Measurements from ENCODE around the gene SLCO1C1. TPM values are rescaled to one million over a fixed set of nuclear protein-coding genes. Genes with fewer than 3 reads are reported as not detected.

Gene SLCO1C1
- total and polyA plus RNA-seq, 9 of the 15 experiments (the other 6 are each of a cell fraction or from before 2014, with no cell fraction given) = not detected

DNA sequence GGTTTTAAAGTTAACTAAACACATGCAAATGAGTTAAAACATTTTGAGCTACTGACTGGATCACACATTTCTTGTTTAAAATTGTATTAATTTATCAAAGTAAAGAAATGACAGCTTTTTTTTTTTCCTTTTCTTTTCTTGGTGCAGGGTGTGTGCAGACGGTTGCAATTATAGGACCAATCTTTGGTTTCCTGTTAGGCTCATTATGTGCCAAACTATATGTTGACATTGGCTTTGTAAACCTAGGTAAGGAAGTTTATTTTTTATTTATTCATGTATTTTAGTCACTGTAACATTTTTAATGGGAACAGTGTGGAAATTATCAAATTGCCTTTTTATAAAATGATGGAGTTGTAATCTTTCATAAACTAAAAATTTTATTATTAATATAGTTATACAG is 21.9 kb downstream of the SLCO1C1 start:
- no peaks in the 10 kb centered on the region for H3K9me1 ChIP-seq (ENCODE audit: control insufficient read depth, insufficient read depth, low read length)
- no peak overlapping the region for H3K27ac ChIP-seq (ENCODE audit: extremely low read depth, low read depth, low read length)
- in situ Hi-C loops (cut with MboI) (no loop called here), intact Hi-C loops (cut with micrococcal nuclease) (no loop called here)
- H3K79me2 ChIP-seq (ENCODE audit: control insufficient read depth, insufficient read depth, low read length) = no peaks in the 10 kb centered on the region
- H3K9ac ChIP-seq (ENCODE audit: insufficient read depth in 1 of 2, low read depth in 2 of 2, low read length in 2 of 2) = no peak overlapping the region
- no peaks in the 10 kb centered on the region for H3K27me3 ChIP-seq (ENCODE audit: control insufficient read depth in 2 of 2, insufficient read depth in 2 of 2, low read length in 2 of 2)
- H2AFZ ChIP-seq (ENCODE audit: low read depth, low read length) = no peak overlapping the region
- H3K4me3 ChIP-seq = no peak overlapping the region
- H3K4me2 ChIP-seq (ENCODE audit: insufficient read depth, low read length) = no peak overlapping the region
- H3K9me3 ChIP-seq (replicated peaks; ENCODE audit: control insufficient read depth, insufficient read depth, low read depth, low read length) = no peaks in the 10 kb centered on the region
- BruUV-seq (replicated peaks) = no TSS peak
- ATAC-seq (no peak), FAIRE-seq (no peak), DNase-seq (ENCODE audit: extremely low read depth in 1 of 4, low spot score in 3 of 4) (no peak)
- ChIA-PET POLR2A (interaction anchor here (0.6 kb wide), 1 partner anchor 117 kb away, joined by 3 read pairs; no protein-coding TSS in a partner anchor), CTCF (ENCODE audit: low intra/inter-chr PET ratio) (no interaction called here)
- no peaks in the 10 kb centered on the region for H4K20me1 ChIP-seq (replicated peaks; ENCODE audit: control insufficient read depth, insufficient read depth, low read length)
- TF ChIP-seq RHOXF2B (CRISPR knock-in tag; conservative IDR thresholded peaks at IDR 0.05) = no peak
- no peak for TF ChIP-seq ZNF668 (CRISPR knock-in tag; IDR thresholded peaks at IDR 0.05)
- no peak for TF ChIP-seq GATAD2B (IDR thresholded peaks at IDR 0.05; ENCODE audit: borderline replicate concordance)
- no peaks in the 10 kb centered on the region for H3K4me1 ChIP-seq (replicated peaks in 1 of 2; ENCODE audit: control insufficient read depth in 2 of 2, insufficient read depth in 2 of 2, low read length in 2 of 2)
- H3K36me3 ChIP-seq (ENCODE audit: control insufficient read depth, insufficient read depth, low read length) = no peaks in the 10 kb centered on the region
- 0% methylated on average over 1 of the region's 1 CpG for WGBS (ENCODE audit: insufficient coverage, low coverage, missing lambda C conversion rate)

DNA sequence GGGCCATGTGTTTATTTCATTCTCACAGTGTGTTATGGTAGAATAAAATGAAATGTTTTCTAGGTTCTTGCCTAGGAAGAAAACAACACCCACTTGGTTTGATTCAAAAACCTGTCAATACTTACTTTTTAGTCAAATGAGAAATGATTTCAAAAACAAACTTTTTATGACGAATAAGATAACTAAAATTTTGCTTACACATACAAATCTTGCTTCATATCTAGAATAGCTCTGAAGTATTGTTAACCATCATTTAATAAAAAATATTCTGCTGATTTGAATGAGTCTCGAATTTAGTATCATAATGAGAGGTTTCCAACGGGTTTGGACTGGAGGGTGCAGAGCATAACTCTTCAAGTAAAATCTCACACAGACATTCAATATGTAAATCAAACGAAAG is 23.2 kb downstream of the SLCO1C1 start:
- DNase-seq (ENCODE audit: extremely low read depth in 1 of 4, low spot score in 3 of 4) (no peak), FAIRE-seq (no peak), ATAC-seq (no peak)
- TF ChIP-seq ZNF316 (IDR thresholded peaks at IDR 0.05) = 0 out of 2 replicates have a peak, but pooled peaks have one; percentile 10
- TF ChIP-seq SRF (CRISPR knock-in tag; IDR thresholded peaks at IDR 0.05) = no peak
- Histone ChIP-seq H3K9me3 (replicated peaks; ENCODE audit: control insufficient read depth, insufficient read depth, low read depth, low read length) (no peaks in the 10 kb centered on the region), H3K79me2 (ENCODE audit: control insufficient read depth, insufficient read depth, low read length) (no peaks in the 10 kb centered on the region), H3K27me3 (ENCODE audit: control insufficient read depth in 2 of 2, insufficient read depth in 2 of 2, low read length in 2 of 2) (no peaks in the 10 kb centered on the region), H3K36me3 (ENCODE audit: control insufficient read depth, insufficient read depth, low read length) (no peaks in the 10 kb centered on the region), H4K20me1 (replicated peaks; ENCODE audit: control insufficient read depth, insufficient read depth, low read length) (no peaks in the 10 kb centered on the region), H3K4me3 (no peak overlapping the region), H3K9me1 (ENCODE audit: control insufficient read depth, insufficient read depth, low read length) (no peaks in the 10 kb centered on the region), H2AFZ (ENCODE audit: low read depth, low read length) (no peak overlapping the region), H3K4me2 (ENCODE audit: insufficient read depth, low read length) (no peak overlapping the region), H3K4me1 (replicated peaks in 1 of 2; ENCODE audit: control insufficient read depth in 2 of 2, insufficient read depth in 2 of 2, low read length in 2 of 2) (no peaks in the 10 kb centered on the region), H3K27ac (ENCODE audit: extremely low read depth, low read depth, low read length) (no peak overlapping the region), H3K9ac (ENCODE audit: insufficient read depth in 1 of 2, low read depth in 2 of 2, low read length in 2 of 2) (no peak overlapping the region)
- BruUV-seq (replicated peaks) = no TSS peak
- CTCF ChIA-PET (ENCODE audit: low intra/inter-chr PET ratio) = no interaction called here
- in situ Hi-C loops (cut with MboI) = no loop called here
- 0% methylated on average over 4 of the region's 4 CpGs for WGBS (ENCODE audit: insufficient coverage, low coverage, missing lambda C conversion rate)
- POLR2A ChIA-PET = no interaction called here
- intact Hi-C loops (cut with micrococcal nuclease) = no loop called here
